Measurements from ENCODE around the gene PARP2. TPM values are rescaled to one million over a fixed set of nuclear protein-coding genes. Genes with fewer than 3 reads are reported as not detected.
A peak's percentile ranks its signal among the peaks of the same experiment; 100 is the strongest.
"Not testable (repeated sequence)": the region's sequence is repeated elsewhere in the genome, so short reads cannot be mapped to it uniquely, and the experiment has no call there.

Gene PARP2
- total RNA-seq, 4 donors from 2014 or later, result 5.0 to 20.3 (median 11.7) TPM

DNA sequence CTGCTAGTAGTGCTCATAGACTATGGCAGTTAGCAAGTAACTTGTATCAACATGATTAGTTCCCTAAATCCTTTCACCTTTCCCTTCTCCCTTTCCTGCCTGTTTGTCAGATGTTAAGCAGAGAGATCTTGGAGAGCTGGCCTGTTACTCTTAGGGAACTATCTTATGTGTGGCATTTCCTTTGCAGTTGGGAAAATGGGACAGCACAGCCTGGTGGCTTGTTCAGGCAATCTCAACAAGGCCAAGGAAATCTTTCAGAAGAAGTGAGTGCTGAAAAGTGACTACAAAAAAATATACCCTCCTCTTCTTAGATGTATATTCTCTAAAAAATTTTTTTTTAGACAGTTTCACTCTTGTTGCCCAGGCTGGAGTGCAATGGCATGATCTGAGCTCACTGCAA lies 7.4 kb downstream of the PARP2 start:
- no peaks in the 10 kb centered on the region for H3K9me3 ChIP-seq
- no peak overlapping the region for H3K27ac ChIP-seq
- no peaks in the 10 kb centered on the region for H3K4me1 ChIP-seq
- no peak for TF ChIP-seq POLR2A (IDR thresholded peaks at IDR 0.05)
- TF ChIP-seq, protein P1, sequence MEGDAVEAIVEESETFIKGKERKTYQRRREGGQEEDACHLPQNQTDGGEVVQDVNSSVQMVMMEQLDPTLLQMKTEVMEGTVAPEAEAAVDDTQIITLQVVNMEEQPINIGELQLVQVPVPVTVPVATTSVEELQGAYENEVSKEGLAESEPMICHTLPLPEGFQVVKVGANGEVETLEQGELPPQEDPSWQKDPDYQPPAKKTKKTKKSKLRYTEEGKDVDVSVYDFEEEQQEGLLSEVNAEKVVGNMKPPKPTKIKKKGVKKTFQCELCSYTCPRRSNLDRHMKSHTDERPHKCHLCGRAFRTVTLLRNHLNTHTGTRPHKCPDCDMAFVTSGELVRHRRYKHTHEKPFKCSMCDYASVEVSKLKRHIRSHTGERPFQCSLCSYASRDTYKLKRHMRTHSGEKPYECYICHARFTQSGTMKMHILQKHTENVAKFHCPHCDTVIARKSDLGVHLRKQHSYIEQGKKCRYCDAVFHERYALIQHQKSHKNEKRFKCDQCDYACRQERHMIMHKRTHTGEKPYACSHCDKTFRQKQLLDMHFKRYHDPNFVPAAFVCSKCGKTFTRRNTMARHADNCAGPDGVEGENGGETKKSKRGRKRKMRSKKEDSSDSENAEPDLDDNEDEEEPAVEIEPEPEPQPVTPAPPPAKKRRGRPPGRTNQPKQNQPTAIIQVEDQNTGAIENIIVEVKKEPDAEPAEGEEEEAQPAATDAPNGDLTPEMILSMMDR (IDR thresholded peaks at IDR 0.05), result peak in 2 of 6 experiments; percentile 5 to 24
- intact Hi-C loops (cut with DNase I), result no loop called here
- no peak for DNase-seq
- peaks cover 0 to 99% (median 15%) of the 10 kb centered on the region in 3 donors for H3K36me3 ChIP-seq
- no peaks in the 10 kb centered on the region for H3K27me3 ChIP-seq
- H3K4me3 ChIP-seq, result no peak overlapping the region

DNA sequence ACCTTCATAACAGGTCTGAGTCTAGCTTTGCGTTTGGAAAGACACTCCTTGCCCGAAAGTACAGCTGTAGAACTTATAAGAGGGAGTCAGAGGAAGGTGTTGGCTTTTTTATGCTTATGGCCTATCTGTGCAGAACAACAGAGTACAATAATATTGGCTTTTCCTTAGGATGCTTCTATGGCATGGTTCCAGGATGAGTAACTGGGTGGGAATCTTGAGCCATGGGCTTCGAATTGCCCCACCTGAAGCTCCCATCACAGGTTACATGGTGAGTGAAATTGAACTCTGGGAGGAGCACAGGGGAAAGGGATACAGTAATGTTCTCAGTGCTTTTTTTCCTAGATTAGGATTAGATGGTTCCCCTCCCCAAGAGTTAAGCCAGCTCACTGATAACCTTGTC lies 13.0 kb downstream of the PARP2 start:
- H3K4me3 ChIP-seq, result no peak overlapping the region
- no peak overlapping the region for H3K27ac ChIP-seq
- H3K9me3 ChIP-seq, result no peaks in the 10 kb centered on the region
- H3K4me1 ChIP-seq, result no peaks in the 10 kb centered on the region
- no peak for DNase-seq
- TF ChIP-seq POLR2A (IDR thresholded peaks at IDR 0.05), result no peak
- TF ChIP-seq, protein P1 (IDR thresholded peaks at IDR 0.05), result no peak
- intact Hi-C loops (cut with DNase I), result no loop called here
- H3K36me3 ChIP-seq, result peaks cover 0 to 91% (median 34%) of the 10 kb centered on the region in 3 donors
- 73 to 77% methylated on average over 3 of the region's 3 CpGs for whole genome bisulfite sequencing, 2 donors
- no peaks in the 10 kb centered on the region for H3K27me3 ChIP-seq

DNA sequence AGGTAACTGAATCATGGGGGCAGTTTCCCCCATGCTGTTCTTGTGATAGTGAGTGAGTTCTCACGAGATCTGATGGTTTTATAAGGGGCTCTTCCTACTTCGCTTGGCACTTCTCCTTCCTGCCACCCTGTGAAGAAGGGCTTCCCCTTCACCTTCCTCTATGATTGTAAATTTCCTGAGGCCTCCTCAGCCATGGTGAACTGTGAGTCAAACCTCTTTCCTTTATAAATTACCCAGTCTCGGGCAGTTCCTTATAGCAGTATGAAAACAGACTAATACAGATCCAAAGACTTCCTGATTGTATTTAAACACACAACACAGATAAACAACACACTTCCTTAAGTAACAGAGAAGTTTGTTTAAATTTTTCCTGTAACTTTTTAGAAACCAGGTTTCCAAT lies 15.0 kb downstream of the PARP2 start:
- H3K4me3 ChIP-seq; H3K9me3 ChIP-seq; H3K27me3 ChIP-seq; intact Hi-C loops (cut with DNase I); H3K4me1 ChIP-seq; H3K27ac ChIP-seq; DNase-seq: not testable (repeated sequence)
- WGBS, 2 donors, result 51 to 64% methylated on average over 3 of the region's 3 CpGs
- peaks cover 0 to 87% (median 34%) of the 10 kb centered on the region in 3 donors for H3K36me3 ChIP-seq

DNA sequence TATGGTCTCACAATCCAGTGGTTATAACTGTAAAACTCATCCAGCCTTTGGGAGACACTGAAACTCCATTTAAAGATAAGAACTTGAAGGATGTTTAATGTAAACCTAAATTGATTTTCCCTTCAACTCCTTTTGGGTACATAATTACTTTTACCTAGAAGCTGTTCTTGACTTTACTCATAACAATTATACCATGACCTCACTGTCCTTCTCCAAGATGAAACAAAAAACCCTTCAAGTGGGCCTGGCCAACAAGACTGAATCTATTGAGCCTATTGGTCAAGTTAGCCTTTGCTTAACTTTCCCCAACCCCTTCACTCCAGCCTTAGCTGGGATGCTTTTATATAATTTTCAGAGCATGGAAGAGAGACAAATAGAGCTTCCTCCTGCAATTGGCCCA lies 22.5 kb downstream of the PARP2 start:
- Histone ChIP-seq H3K9me3 (no peaks in the 10 kb centered on the region), H3K27ac (no peak overlapping the region), H3K4me3 (no peak overlapping the region), H3K36me3 (peaks cover 5 to 91% (median 44%) of the 10 kb centered on the region in 3 donors), H3K4me1 (no peaks in the 10 kb centered on the region), H3K27me3 (no peaks in the 10 kb centered on the region)
- TF ChIP-seq, protein P1 (IDR thresholded peaks at IDR 0.05), result no peak
- TF ChIP-seq POLR2A (IDR thresholded peaks at IDR 0.05), result no peak
- intact Hi-C loops (cut with DNase I), result no loop called here
- no peak for DNase-seq

DNA sequence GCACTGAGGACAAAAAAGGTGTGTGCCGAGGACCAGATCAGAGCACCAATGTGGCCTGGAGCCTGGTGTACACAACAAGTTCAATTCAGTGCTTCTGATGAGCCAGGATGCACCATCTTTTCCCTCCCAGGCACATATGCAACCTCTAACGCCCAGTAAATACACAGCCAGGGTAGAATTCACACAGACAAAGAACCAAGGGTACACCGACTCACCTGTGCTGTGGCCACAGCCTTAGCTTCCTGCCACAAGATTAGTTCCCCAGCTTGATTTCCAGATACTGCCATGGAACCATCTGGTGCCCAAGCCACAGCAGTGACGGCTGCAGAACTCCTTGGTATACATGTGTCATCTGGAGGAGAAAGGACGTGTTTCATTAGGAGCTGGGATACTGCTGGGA lies 29.4 kb downstream of the PARP2 start:
- Histone ChIP-seq H3K27ac (no peak overlapping the region), H3K27me3 (no peaks in the 10 kb centered on the region), H3K9me3 (no peaks in the 10 kb centered on the region), H3K4me3 (no peak overlapping the region), H3K4me1 (no peaks in the 10 kb centered on the region), H3K36me3 (peaks cover 11 to 100% (median 83%) of the 10 kb centered on the region in 3 donors)
- DNase-seq, result no peak
- WGBS, 2 donors, result 87 to 88% methylated on average over 2 to 5 of the region's 5 CpGs
- TF ChIP-seq POLR2A (IDR thresholded peaks at IDR 0.05), result no peak
- TF ChIP-seq, protein P1 (IDR thresholded peaks at IDR 0.05), result no peak
- intact Hi-C loops (cut with DNase I), result no loop called here

DNA sequence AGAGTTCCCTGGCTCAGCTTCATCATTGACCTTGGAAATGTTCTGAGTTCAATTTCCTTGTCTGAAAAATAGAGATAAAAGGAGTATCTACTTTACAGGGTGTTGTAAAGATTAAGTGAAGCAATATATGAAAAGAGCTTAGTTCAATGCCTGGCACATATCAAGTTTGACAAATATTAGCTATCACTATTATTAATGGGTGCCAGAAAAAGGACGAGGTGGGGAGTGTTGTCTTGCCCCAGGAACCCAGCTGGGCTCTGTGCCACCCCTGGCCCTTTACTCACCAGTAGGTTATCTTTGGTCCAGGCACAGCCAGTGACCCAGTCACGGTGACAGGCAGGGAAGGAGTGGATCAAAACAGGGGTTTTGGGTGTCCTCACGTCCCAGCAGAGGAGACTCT lies 32.0 kb downstream of the PARP2 start:
- no peaks in the 10 kb centered on the region for H3K27me3 ChIP-seq
- DNase-seq, result no peak
- H3K4me1 ChIP-seq, result no peaks in the 10 kb centered on the region
- no peak overlapping the region for H3K27ac ChIP-seq
- H3K36me3 ChIP-seq, result peaks cover 18 to 100% (median 80%) of the 10 kb centered on the region in 3 donors
- H3K9me3 ChIP-seq, result no peaks in the 10 kb centered on the region
- intact Hi-C loops (cut with DNase I), result no loop called here
- no peak for TF ChIP-seq POLR2A (IDR thresholded peaks at IDR 0.05)
- TF ChIP-seq, protein P1 (IDR thresholded peaks at IDR 0.05), result no peak
- H3K4me3 ChIP-seq, result no peak overlapping the region
- WGBS, 2 donors, result 74 to 91% methylated on average over 3 of the region's 3 CpGs

Measured in esophagus squamous epithelium (tissue), 5 donors.